NCI-H1436 (cell line): ENCODE measurements around the gene TNNI3K.
A peak's percentile ranks its signal among the peaks of the same experiment; 100 is the strongest.
"Not testable (repeated sequence)": the region's sequence is repeated elsewhere in the genome, so short reads cannot be mapped to it uniquely, and the experiment has no call there.

Experiments used
- DNase-seq: peaks from one replicate; lab custom pipeline; 2025; lab: John Stamatoyannopoulos, UW

TNNI3K gene

DNA sequence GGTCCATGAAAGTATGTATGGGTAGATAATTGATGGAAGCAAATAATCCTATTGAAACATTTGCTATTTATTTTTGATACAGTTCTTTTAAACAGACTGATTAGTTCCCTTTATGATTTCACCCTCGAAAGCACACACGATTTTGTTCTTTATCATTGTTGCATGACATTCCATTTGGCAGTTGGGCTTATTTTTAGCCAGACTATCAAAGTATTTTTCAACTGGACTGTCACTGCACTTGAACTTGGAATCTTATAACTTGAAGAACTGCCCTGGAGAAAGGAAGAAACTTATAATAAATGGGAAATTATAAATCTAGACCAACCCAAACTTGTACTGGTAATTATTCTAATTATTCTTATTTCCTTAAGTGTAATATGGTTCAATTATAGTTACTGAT, at the start of gene TNNI3K:
Gene TNNI3K (plus strand): TSS at position 235 of the 400 bp plus-strand sequence. CDS start 65 bp downstream, at position 300.
- DNase-seq: no peak

GRCh38 chr1:74193908-74194307, 41.3 kb upstream of the TNNI3K start:
- no peak for DNase-seq

- DNase-seq: no peak
Observed at GRCh38 chr1:74195339-74195738, 39.8 kb upstream of the TNNI3K start.

DNA sequence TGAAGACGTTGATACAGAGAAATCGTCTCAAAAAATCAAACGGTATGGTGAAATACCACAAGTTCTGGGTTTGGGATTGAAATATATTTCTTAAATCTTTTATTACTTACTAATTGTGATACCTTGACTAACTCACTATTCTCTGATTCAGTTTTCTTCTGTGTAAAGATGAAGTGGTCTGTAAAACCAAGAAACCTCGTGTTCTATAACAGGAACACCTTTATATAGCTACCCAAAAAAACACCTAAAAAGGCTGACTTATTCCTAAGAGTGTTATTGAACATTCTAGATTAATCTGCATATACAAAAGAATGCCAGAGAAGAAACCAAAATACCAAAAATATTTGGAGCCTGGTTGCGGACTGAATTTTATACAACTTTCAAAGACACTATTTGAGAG, 37.9 kb upstream of the TNNI3K start:
- no peak for DNase-seq

GRCh38 chr1:74197657-74198552, 37.3 kb upstream of the TNNI3K start, which contains the start of the genes FPGT and LRRIQ3:
FPGT (plus strand) TSS chr1:74198242; CDS start chr1:74198279, 37 bp downstream.
LRRIQ3 (minus strand) TSS chr1:74198176; CDS start chr1:74183684, 14,492 bp downstream.
- DNase-seq: peak; percentile 96

DNA sequence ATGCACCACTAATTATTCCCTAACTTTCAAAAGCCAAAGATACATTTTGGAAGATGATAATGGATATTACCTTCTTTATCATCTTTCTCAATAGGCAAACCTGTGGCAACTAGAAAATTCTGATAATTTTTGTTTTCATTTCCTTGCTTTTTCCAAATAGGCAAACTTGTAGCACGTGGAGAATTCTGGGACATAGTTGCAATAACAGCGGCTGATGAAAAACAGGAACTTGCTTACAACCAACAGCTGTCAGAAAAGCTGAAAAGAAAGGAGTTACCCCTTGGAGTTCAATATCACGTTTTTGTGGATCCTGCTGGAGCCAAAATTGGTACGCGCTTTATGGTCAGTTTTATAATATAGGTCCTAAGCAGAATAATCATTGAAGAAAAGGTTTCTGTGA, 35.7 kb upstream of the TNNI3K start:
- DNase-seq: no peak

DNA sequence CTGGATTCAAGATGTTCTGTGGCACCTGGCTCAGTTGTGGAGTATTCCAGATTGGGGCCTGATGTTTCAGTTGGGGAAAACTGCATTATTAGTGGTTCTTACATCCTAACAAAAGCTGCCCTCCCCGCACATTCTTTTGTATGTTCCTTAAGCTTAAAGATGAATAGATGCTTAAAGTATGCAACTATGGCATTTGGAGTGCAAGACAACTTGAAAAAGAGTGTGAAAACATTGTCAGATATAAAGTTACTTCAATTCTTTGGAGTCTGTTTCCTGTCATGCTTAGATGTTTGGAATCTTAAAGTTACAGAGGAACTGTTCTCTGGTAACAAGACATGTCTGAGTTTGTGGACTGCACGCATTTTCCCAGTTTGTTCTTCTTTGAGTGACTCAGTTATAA, 29.9 kb upstream of the TNNI3K start:
- DNase-seq: no peak

DNA sequence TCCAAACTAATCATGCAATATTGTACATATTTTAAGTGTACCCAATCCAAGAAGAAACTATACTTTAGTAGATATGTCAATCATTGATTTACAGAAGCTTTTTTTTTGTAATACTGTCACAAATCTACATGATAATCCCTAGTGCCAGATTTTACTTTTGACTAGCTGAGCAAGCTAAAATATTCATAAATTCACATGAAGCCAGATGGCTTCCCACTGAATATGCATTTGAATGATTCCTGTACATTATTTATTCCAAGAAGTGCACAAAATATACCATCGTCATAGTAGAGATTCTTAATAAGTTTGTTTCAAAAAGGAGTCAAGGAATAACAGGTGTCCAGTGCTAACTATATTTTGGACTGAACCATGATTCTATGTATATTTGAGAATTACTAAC, 20.0 kb upstream of the TNNI3K start:
- DNase-seq: no peak

- DNase-seq: no peak
Observed at GRCh38 chr1:74222701-74223100, 12.5 kb upstream of the TNNI3K start.

DNA sequence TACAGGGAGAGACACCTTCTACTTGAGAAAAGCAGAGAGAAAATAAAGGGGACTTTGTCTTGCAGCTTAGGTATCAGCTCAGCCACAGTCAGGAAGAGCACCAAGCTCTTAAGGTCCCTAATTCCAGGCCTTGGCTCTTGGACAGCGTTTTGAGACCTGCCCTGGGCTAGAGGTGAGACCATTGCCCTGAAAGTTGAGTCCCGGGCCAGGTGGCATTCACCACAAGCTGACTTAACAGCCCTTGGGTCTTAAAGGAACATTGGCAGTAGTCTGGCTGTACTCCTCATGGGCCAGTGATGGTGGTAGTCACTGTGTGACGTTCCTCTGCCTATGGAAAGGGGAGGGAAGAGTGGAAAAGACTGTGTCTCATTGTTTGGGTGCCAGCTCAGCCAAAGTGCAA, 11.7 kb upstream of the TNNI3K start:
- DNase-seq: no peak

DNA sequence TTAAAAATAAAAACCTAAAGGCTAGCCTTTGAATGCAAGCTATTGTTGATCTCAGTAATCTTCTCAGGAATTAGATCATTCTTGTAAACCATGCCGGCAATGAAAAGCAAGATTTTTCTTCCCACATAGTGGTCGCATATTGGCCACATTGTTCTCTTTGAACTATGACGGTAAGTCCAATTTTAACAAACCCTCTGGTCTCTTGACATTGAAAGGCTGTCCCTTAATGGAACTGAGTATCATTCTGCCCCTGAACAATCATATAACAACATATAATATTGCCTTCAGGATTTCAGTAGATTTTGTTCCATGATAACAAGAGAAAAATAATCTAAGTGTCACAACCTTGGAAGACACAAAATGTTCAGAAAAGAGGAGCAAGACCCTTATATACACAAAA, 1.3 kb downstream of the TNNI3K start:
- DNase-seq: no peak

DNA sequence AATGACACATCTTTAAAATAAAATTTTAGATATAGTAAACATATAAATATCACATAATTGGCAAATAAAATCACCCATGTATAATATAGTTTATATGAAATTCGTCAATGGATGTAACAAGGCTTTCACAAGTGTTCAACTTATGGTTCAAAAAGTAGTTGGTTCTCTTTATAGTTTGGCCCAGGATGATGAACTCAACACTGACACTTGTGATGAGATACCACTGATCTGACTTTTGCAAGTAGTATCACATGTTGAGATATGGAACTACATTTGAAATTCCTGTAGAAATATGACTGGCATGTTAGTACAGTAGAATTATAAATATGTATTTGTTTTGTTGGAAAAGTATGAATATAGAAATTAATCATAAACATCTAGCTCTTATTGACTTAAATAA, 1.8 kb downstream of the TNNI3K start:
- DNase-seq: no peak

GRCh38 chr1:74237787-74238186, 2.6 kb downstream of the TNNI3K start:
- no peak for DNase-seq

DNA sequence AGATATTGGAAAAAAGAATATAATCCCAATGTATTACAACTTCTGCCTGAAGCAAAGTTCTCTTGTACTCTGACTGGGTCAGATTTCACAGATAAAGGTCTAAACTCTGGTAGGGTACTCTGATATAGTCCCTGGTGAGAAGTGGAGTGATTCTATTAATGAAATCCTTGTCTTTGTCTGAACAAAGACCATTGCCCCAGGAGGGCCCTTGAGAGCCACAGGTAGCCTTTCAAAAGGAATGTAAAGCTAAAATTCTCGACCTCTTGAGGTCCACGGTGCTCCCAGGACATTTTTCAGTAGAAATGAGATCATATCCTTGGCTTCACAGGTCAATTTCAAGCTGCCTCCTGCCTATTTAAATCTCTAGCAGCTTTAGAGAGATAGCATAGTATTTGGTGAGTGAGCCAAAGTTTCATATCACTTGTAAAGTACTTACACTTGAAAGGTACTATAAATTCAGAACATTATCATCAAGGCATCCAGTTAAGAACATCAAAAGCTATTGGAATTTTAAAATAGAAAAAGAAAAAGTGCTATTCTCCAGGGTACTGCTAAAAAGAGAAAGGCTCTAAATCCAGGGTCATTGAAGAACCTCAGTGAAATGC, 10.1 kb downstream of the TNNI3K start:
- DNase-seq: no peak

DNA sequence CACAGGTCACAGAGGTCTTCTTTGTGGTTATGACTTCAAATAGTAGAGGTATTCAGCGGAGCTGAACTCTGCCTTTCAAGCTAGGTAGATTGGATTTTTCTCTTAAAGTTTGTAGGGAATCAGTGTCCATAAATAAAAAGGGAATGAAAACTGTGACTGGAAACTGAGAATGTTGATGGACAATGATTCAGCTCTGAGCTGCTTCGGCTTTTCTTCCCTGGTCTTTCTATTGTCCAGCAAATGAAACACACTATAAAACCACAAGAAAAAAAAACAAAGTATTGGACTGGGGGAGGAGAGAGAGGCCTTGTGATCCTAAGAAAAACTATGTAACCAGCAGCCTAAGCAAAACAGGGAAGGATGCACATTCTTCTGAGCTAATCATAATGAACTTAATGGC, 11.1 kb downstream of the TNNI3K start:
- no peak for DNase-seq

- no peak for DNase-seq
Observed at GRCh38 chr1:74247881-74248528, 12.8 kb downstream of the TNNI3K start.

DNA sequence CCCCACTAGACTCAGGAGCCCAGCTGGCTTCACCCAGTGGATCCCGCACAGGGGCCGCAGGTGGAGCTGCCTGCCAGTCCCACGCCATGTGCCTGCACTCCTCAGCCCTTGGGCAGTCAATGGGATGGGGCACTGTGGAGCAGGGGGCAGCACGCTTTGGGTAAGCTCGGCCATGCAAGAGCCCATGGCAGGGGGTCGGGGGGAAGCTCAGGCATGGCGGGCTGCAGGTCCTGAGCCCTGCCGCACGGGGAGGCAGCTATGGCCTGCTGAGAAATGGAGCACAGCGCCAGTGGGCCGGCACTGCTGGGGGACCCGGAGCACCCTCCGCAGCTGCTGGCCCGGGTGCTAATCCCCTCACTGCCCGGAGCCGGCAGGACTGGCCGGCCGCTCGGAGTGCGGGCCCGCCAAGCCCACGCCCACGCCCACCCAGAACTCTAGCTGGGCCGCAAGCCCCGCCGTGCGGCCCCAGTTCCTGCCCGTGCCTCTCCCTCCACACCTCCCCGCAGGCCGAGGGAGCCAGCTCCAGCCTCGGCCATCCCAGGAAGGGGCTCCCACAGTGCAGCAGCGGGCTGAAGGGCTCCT, 18.1 kb downstream of the TNNI3K start:
- DNase-seq: not testable (repeated sequence)

GRCh38 chr1:74266001-74266400, 30.8 kb downstream of the TNNI3K start:
- DNase-seq: no peak

- no peak for DNase-seq
Observed at GRCh38 chr1:74271503-74271902, 36.3 kb downstream of the TNNI3K start.

DNA sequence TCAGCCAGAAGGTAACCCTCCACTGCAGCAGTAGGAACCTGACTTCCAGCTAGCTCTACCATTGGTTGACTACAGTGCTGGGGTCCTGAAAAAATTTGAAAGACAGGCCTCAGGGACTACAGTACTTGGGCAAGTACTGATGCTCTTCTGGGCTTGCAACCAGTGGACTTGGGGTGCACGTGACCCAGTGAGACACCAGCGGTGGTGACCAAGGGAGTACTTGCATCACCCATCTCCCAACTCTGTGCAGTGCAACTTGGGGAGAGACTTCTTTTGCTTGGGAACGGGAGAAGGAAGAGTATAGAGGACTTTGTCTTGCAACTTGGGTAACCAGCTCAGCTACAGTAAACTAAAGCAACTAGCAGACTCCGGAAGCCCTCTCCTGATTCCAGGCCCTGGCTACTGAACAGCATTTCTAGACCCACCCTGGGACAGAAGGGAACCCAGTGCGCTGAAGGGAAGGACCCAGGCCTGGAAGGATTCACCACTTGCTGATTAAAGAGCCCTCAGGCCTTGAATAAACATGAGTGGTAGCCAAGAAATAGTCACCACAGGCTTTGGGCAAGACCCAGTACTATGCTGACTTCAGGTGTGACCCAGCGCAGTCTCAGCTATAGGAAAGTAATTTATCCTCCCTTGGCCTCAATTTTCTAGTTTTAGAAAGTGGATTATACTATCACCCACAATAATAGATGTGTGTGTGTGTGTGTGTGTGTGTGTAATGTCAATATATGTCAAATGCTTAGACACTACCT, 45.6 kb downstream of the TNNI3K start:
- no peak for DNase-seq

DNA sequence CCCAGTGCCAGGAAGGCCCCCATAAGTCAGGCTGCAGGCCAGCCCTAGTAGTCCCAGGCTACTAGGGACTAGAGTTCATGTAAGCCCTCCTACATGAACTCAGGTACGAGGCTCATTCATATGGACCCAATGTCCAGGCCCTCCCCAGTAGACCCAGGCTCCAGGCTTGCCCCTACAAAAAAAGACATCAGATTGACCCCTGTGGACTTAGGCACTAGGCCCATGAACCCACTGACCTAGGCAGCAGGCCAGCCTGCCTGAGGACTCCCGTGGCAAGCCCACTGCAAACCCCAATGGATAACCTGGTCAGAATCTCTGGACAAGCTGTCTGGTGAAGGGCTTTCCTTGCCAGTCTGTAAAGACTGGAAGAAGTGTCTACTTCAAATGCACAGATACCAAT, 51.2 kb downstream of the TNNI3K start:
- DNase-seq: no peak

DNA sequence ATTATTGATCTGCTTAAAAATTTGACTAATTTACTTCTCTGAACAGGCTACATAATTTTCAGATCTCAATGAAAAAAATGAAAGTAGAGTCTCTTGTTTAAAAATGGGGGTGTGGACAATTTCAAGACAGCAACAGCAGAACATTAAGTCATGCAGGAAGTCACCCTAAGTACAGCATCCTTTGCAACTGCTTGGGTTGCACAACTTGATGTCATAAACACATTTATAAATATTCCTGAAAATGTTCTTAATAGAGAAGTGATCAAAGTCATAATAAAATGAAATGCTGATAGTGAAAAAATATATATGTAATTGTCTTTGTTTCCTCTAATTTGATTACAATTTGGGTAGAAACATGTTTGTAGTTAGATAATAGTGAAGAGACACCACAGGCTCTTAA, 79.3 kb downstream of the TNNI3K start:
- DNase-seq: no peak
